ENCODE results near the gene ELMOD1. TPM values are rescaled to one million over a fixed set of nuclear protein-coding genes. Genes with fewer than 3 reads are reported as not detected.

Gene ELMOD1
- polyA plus RNA-seq, 3 donors = 0.12 to 0.21 (median 0.21) TPM

- no peak for DNase-seq (ENCODE audit: low read depth in 3 of 3, low spot score in 2 of 3)
Measured at GRCh38 chr11:107625685-107625989, 34.7 kb downstream of the ELMOD1 start.

DNA sequence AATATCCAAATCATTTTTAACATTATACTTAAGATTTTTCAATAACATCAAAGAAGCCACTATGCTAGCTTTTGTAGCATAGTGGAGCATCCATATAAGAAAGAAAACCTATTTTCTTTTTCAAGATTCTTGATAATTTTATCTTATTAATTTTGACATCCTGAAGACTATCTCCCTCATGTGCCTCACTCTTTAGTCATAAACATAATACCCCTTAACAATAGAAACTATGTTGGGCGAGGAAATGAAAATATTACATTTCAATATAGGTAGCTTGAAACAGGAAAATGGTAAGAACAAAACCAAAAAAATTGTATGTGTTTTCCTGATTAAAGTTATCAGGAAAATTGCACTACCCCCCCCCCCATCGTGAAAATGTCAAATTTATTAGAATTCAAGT is 40.1 kb downstream of the ELMOD1 start:
- no peak for DNase-seq (ENCODE audit: low read depth in 3 of 3, low spot score in 2 of 3)

DNA sequence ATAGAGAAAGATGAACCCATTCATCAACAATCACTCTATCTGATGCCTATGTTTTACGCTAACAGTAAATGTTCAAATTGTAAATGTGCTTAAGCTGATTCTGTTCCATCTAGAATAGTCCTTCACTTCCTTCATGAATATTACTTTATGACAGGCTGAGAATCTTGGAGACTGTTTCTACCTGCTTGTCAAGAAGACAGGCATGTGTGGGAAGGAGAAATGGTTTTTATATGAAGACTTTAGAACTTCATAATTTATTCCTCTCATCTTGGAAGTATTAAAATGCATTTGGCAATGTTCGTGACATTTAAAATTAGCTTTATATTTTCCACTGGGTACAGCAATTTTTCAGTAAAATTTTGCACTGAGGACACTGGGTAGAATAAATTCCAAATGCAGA is 41.0 kb downstream of the ELMOD1 start:
- DNase-seq (ENCODE audit: low read depth in 3 of 3, low spot score in 2 of 3) = no peak

DNA sequence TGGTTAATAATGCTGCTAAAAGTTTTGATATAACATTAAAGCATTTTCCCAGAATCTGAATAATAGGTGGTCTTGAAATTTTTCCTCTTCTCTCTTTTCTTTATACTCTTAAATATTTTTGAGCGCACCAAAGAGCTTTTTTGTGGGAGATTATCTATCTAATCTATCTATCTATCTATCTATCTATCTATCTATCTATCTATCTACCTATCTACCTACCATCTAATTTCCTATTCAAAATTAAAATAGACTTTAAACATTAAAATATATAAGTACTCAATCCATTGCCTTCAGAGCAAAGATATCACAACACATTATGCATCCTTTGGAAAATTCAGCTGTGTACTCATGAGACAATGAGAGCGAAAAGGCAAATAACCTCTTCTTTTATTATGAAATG is 55.8 kb downstream of the ELMOD1 start:
- no peak for DNase-seq (ENCODE audit: low read depth in 3 of 3, low spot score in 2 of 3)

DNA sequence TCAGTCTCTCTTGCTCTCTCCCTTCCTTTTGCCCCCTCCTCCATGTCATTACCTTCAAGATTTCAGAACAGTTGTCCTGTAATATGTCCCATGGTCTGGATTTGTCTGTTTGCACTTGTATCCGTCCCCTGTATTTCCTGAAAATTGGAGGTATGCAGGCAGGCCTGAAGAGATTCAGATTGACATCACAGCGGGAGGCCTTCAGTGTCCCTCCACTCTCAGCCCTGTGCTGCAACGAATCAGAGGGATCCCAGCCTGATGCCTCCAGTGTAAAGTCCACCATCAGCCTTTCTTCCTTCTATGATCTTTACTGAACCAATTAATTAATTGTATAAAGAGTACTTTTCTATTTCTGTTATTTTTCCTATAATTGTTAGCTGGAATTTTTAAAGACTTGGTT is 57.3 kb downstream of the ELMOD1 start:
- no peak for DNase-seq (ENCODE audit: low read depth in 3 of 3, low spot score in 2 of 3)

DNA sequence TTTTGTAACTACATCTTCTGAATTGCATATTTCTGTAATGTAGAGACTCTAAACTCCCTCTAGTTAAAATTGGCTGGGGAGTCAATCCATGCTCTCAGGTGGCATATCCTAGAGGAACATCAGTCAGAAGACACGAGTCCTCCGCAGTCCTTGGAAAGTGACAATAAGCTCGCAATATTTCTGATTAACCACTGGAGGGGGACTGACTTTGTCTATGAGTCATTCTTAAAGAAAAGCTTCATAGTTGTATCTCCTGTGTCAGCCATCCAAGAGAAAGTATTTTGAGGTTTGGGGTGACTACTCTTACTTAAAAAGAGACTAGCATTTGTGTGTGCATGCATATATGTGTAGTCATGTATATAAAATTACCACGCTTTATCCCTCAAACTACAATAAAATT is 60.7 kb downstream of the ELMOD1 start:
- no peak for DNase-seq (ENCODE audit: low read depth in 3 of 3, low spot score in 2 of 3)

GRCh38 chr11:107653076-107653475 is 62.1 kb downstream of the ELMOD1 start:
- no peak for DNase-seq (ENCODE audit: low read depth in 3 of 3, low spot score in 2 of 3)

DNA sequence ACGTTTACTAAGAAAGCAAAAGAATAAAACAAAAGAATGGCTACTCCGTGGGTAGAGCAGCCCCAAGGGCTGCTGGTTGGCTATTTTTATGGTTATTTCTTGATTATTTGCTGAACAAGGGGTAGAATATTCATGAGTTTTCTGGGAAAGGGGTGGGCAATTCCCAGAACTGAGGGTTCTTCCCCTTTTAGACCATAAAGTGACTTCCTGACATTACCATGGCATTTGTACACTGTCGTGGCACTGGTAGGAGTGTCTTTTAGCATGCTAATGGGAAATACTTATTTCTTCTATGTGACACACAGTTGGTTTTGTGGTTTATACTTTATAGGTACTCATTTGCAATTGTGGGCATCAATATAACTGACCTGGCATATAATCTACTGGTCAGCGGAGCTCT is 64.7 kb downstream of the ELMOD1 start:
- DNase-seq (ENCODE audit: low read depth in 3 of 3, low spot score in 2 of 3) = no peak

DNA sequence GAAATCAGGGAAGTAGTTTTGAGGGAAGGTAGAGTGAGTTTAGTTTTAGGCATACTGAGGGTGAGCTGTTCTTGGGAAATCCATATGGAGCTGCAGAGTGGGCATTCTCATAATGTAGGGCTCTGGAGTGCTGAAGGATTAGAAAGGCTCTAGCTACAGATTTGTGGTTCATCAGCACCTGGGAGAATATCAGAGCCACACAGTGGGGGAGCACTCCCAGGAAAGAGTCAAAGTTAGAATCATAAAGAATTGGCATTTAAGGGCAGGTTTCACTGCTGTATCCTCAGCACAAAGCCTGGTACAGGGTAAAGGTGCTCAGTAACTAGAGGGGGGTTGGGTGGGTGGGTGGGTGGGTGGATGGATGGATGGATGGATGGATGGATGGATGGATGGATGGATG is 68.4 kb downstream of the ELMOD1 start:
- no peak for DNase-seq (ENCODE audit: low read depth in 3 of 3, low spot score in 2 of 3)

DNA sequence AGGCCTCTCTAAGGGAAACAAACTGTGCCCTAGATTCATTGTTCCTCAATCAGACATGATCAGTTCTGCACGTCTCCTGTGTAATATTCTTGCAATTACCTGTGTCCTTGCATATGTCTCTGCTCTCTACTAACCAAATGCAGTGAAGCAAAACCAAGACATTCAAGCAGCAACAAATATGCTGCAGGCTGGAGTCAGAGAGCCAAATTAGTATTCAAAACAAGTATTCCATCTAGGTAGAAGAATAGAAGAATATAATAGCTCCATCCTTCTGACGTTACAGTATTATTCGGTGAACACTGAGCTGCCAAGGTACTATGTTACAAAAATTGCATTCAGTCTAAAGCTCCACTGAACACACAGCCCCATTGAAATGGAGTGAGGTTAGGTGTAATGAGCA is 69.1 kb downstream of the ELMOD1 start:
- DNase-seq (ENCODE audit: low read depth in 3 of 3, low spot score in 2 of 3) = no peak

- DNase-seq (ENCODE audit: low read depth in 3 of 3, low spot score in 2 of 3) = no peak
Measured at GRCh38 chr11:107661656-107662055, 70.7 kb downstream of the ELMOD1 start.

- no peak for DNase-seq (ENCODE audit: low read depth in 3 of 3, low spot score in 2 of 3)
Measured at GRCh38 chr11:107665018-107665417, 74.1 kb downstream of the ELMOD1 start.

- DNase-seq (ENCODE audit: low read depth in 3 of 3, low spot score in 2 of 3) = no peak
Measured at GRCh38 chr11:107666911-107667613, 76.1 kb downstream of the ELMOD1 start.

DNA sequence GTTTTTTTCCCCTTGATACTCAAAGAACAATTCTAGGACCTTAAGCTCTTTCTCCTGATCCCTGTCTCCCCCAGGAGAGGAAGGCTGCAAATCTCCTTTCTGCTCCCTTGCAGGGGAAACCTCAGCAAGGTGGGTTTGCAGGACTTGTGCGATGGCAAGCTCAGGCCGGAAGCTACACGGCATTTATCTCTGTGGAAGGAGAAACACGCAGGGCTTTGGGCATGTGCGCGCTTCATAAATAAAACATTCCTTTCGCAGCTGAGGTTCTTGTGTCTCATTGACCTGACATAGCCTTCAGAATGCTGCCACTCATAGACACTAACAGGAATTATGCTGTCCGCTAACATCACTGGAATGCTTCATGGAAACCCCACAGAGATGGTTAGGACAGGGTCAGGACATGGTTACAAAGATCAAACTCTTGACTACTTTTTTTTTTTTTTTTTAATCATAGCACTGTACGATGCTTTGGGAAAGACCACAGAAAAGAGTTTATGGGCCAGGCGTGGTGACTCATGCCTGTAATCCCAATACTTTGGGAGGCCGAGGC is 78.3 kb downstream of the ELMOD1 start:
- DNase-seq (ENCODE audit: low read depth in 3 of 3, low spot score in 2 of 3) = no peak

GRCh38 chr11:107669893-107670601 is 79.1 kb downstream of the ELMOD1 start:
- DNase-seq (ENCODE audit: low read depth in 3 of 3, low spot score in 2 of 3) = no peak

- no peak for DNase-seq (ENCODE audit: low read depth in 3 of 3, low spot score in 2 of 3)
Measured at GRCh38 chr11:107675902-107676301, 85.0 kb downstream of the ELMOD1 start.

- no peak for DNase-seq (ENCODE audit: low read depth in 3 of 3, low spot score in 2 of 3)
Measured at GRCh38 chr11:107676336-107677057, 85.5 kb downstream of the ELMOD1 start.

- DNase-seq (ENCODE audit: low read depth in 3 of 3, low spot score in 2 of 3) = no peak
Measured at GRCh38 chr11:107677924-107678631, 87.1 kb downstream of the ELMOD1 start.

DNA sequence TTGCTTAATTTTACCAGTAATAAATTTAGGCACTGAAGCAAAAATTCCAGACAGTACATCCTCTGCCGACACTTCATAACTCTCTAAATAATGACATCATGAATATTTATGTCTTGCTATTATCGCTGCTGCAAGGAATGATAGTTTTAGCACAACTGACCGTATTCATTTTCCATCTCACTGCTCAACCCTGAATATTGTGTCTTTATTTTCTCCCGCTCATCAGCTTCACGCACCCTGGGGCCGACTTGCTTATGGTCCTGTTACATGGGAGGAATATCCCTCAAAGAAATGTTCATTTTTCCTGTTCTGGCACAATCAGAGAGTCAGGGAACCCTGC is 87.7 kb downstream of the ELMOD1 start:
- DNase-seq (ENCODE audit: low read depth in 3 of 3, low spot score in 2 of 3) = no peak

GRCh38 chr11:107679255-107680024 is 88.5 kb downstream of the ELMOD1 start:
- no peak for DNase-seq (ENCODE audit: low read depth in 3 of 3, low spot score in 2 of 3)
